ENCODE results near the gene ASIC4. TPM values are rescaled to one million over a fixed set of nuclear protein-coding genes. Genes with fewer than 3 reads are reported as not detected.

The ASIC4 gene
- total and polyA plus RNA-seq, 2 of the 13 experiments (the other 11 are each of a cell fraction or from before 2014, with no cell fraction given), result 0.03 TPM; not detected in 1

DNA sequence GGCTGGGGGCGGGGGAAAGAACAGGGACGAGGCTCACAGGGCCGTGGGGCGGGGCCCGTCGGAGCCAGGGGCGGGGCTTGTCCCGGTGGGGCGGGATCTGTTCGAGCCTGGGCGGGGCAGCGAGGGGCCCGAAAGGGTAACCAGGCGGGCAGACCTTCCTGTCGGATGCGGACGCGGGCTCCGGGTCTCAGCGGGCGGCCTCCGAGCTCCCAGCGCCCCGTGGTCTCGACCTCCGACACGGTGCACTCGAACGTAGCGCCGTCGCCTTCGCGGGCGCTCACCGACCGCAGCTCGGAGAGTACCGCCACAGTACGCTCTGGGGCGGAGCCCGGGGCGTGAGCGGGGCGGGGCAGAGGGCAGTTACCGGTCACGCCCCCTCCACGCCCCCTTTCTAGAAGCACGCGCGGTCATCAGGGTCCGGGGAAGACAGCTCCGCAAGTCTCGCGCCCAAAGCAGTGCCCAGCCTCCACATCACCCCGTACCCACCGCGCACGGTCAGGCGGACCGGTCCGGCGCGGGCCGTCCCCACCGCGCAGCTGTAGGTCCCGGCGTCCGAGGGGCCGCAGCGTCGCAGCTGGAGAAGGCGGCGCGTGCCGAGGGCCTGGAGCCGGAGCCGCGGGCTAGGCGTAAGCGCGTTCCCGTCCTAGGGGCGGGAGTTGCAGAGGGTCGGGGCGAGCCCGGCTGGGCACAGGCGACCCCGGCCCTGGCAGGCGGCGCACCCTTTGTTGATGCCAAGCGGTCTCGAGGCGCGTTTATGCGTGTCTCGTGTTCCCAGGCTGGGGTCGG lies 38.3 kb downstream of the ASIC4 start (continued):
- TF ChIP-seq, protein P1, sequence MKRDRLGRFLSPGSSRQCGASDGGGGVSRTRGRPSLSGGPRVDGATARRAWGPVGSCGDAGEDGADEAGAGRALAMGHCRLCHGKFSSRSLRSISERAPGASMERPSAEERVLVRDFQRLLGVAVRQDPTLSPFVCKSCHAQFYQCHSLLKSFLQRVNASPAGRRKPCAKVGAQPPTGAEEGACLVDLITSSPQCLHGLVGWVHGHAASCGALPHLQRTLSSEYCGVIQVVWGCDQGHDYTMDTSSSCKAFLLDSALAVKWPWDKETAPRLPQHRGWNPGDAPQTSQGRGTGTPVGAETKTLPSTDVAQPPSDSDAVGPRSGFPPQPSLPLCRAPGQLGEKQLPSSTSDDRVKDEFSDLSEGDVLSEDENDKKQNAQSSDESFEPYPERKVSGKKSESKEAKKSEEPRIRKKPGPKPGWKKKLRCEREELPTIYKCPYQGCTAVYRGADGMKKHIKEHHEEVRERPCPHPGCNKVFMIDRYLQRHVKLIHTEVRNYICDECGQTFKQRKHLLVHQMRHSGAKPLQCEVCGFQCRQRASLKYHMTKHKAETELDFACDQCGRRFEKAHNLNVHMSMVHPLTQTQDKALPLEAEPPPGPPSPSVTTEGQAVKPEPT (CRISPR knock-in tag; IDR thresholded peaks at IDR 0.05; ENCODE audit: low read depth), result peak; percentile 86
- no peak for TF ChIP-seq ZNF660 (CRISPR knock-in tag; IDR thresholded peaks at IDR 0.05; ENCODE audit: borderline replicate concordance, low read depth)
- TF ChIP-seq ZNF44 (CRISPR knock-in tag; IDR thresholded peaks at IDR 0.05), result peak; percentile 47; the same call in 1 of the 2 replicates
- peak; percentile 48 for TF ChIP-seq PHF8 (CRISPR knock-in tag; IDR thresholded peaks at IDR 0.05)
- TF ChIP-seq, protein P2, sequence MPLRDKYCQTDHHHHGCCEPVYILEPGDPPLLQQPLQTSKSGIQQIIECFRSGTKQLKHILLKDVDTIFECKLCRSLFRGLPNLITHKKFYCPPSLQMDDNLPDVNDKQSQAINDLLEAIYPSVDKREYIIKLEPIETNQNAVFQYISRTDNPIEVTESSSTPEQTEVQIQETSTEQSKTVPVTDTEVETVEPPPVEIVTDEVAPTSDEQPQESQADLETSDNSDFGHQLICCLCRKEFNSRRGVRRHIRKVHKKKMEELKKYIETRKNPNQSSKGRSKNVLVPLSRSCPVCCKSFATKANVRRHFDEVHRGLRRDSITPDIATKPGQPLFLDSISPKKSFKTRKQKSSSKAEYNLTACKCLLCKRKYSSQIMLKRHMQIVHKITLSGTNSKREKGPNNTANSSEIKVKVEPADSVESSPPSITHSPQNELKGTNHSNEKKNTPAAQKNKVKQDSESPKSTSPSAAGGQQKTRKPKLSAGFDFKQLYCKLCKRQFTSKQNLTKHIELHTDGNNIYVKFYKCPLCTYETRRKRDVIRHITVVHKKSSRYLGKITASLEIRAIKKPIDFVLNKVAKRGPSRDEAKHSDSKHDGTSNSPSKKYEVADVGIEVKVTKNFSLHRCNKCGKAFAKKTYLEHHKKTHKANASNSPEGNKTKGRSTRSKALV (CRISPR knock-in tag; IDR thresholded peaks at IDR 0.05), result no peak; the same call in 1 of the 2 replicates
- peak; percentile 69; the same call in 1 of the 2 replicates for TF ChIP-seq ZBTB38 (CRISPR knock-in tag; IDR thresholded peaks at IDR 0.05)
- peak; percentile 66 for TF ChIP-seq REPIN1 (CRISPR knock-in tag; IDR thresholded peaks at IDR 0.05; ENCODE audit: borderline replicate concordance, low read depth)
- TF ChIP-seq, protein P3, sequence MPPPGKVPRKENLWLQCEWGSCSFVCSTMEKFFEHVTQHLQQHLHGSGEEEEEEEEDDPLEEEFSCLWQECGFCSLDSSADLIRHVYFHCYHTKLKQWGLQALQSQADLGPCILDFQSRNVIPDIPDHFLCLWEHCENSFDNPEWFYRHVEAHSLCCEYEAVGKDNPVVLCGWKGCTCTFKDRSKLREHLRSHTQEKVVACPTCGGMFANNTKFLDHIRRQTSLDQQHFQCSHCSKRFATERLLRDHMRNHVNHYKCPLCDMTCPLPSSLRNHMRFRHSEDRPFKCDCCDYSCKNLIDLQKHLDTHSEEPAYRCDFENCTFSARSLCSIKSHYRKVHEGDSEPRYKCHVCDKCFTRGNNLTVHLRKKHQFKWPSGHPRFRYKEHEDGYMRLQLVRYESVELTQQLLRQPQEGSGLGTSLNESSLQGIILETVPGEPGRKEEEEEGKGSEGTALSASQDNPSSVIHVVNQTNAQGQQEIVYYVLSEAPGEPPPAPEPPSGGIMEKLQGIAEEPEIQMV (CRISPR knock-in tag; IDR thresholded peaks at IDR 0.05; ENCODE audit: low read depth), result peak; percentile 88
- TF ChIP-seq SCMH1 (CRISPR knock-in tag; IDR thresholded peaks at IDR 0.05; ENCODE audit: borderline replicate concordance), result no peak
- peak; percentile 71; the same call in 1 of the 2 replicates for TF ChIP-seq MTA1 (CRISPR knock-in tag; IDR thresholded peaks at IDR 0.05; ENCODE audit: borderline replicate concordance)
- TF ChIP-seq ELF1 (CRISPR knock-in tag; IDR thresholded peaks at IDR 0.05), result peak; percentile 36; the same call in 1 of the 2 replicates
- TF ChIP-seq, protein P4, sequence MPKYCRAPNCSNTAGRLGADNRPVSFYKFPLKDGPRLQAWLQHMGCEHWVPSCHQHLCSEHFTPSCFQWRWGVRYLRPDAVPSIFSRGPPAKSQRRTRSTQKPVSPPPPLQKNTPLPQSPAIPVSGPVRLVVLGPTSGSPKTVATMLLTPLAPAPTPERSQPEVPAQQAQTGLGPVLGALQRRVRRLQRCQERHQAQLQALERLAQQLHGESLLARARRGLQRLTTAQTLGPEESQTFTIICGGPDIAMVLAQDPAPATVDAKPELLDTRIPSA (CRISPR knock-in tag; IDR thresholded peaks at IDR 0.05; ENCODE audit: borderline replicate concordance), result no peak
- no peak for TF ChIP-seq MLLT10 (CRISPR knock-in tag; IDR thresholded peaks at IDR 0.05)
- TF ChIP-seq, protein P5, sequence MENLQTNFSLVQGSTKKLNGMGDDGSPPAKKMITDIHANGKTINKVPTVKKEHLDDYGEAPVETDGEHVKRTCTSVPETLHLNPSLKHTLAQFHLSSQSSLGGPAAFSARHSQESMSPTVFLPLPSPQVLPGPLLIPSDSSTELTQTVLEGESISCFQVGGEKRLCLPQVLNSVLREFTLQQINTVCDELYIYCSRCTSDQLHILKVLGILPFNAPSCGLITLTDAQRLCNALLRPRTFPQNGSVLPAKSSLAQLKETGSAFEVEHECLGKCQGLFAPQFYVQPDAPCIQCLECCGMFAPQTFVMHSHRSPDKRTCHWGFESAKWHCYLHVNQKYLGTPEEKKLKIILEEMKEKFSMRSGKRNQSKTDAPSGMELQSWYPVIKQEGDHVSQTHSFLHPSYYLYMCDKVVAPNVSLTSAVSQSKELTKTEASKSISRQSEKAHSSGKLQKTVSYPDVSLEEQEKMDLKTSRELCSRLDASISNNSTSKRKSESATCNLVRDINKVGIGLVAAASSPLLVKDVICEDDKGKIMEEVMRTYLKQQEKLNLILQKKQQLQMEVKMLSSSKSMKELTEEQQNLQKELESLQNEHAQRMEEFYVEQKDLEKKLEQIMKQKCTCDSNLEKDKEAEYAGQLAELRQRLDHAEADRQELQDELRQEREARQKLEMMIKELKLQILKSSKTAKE (CRISPR knock-in tag; IDR thresholded peaks at IDR 0.05; ENCODE audit: borderline replicate concordance), result peak; percentile 16; the same call in 1 of the 2 replicates
- peak; percentile 43; the same call in 1 of the 2 replicates for TF ChIP-seq FOXK1 (CRISPR knock-in tag; IDR thresholded peaks at IDR 0.05; ENCODE audit: borderline replicate concordance, low read depth)
- TF ChIP-seq ZNF33B (CRISPR knock-in tag; IDR thresholded peaks at IDR 0.05), result no peak
- peak; percentile 53 for TF ChIP-seq PHF21A (CRISPR knock-in tag; IDR thresholded peaks at IDR 0.05)
- peak; percentile 68 for TF ChIP-seq ZNF777 (CRISPR knock-in tag; IDR thresholded peaks at IDR 0.05)
- peak; percentile 51; the same call in 1 of the 2 replicates for TF ChIP-seq SP2 (CRISPR knock-in tag; IDR thresholded peaks at IDR 0.05)

Data from HepG2 (cell line).